ENCODE results near the gene TFEB.

The TFEB gene

GRCh38 chr6:41651962-41652657 lies 83.3 kb downstream of the TFEB start:
- DNase-seq (ENCODE audit: low read depth), result no peak

GRCh38 chr6:41651246-41651961 lies 84.0 kb downstream of the TFEB start:
- no peak for DNase-seq (ENCODE audit: low read depth)

- DNase-seq (ENCODE audit: low read depth), result no peak
Measured at GRCh38 chr6:41650120-41650519, 85.3 kb downstream of the TFEB start.

GRCh38 chr6:41649596-41649995 lies 85.8 kb downstream of the TFEB start:
- DNase-seq (ENCODE audit: low read depth), result no peak

- no peak for DNase-seq (ENCODE audit: low read depth)
Measured at GRCh38 chr6:41648921-41649320, 86.5 kb downstream of the TFEB start.

GRCh38 chr6:41648070-41648585 lies 87.3 kb downstream of the TFEB start:
- no peak for DNase-seq (ENCODE audit: low read depth)

GRCh38 chr6:41647061-41647511 lies 88.3 kb downstream of the TFEB start:
- no peak for DNase-seq (ENCODE audit: low read depth)

GRCh38 chr6:41646026-41646795 lies 89.2 kb downstream of the TFEB start:
- no peak for DNase-seq (ENCODE audit: low read depth)

- DNase-seq (ENCODE audit: low read depth), result no peak
Measured at GRCh38 chr6:41645007-41645618, 90.3 kb downstream of the TFEB start.

GRCh38 chr6:41644297-41644879 lies 91.0 kb downstream of the TFEB start:
- DNase-seq (ENCODE audit: low read depth), result no peak

GRCh38 chr6:41643899-41644269 lies 91.5 kb downstream of the TFEB start:
- DNase-seq (ENCODE audit: low read depth), result no peak

GRCh38 chr6:41642960-41643898 lies 92.2 kb downstream of the TFEB start:
- DNase-seq (ENCODE audit: low read depth), result no peak

GRCh38 chr6:41642090-41642959 lies 93.1 kb downstream of the TFEB start:
- DNase-seq (ENCODE audit: low read depth), result no peak

GRCh38 chr6:41641352-41641925 lies 94.0 kb downstream of the TFEB start:
- DNase-seq (ENCODE audit: low read depth), result no peak

- DNase-seq (ENCODE audit: low read depth), result no peak
Measured at GRCh38 chr6:41640426-41640825, 95.0 kb downstream of the TFEB start.

- DNase-seq (ENCODE audit: low read depth), result no peak
Measured at GRCh38 chr6:41639809-41640371, 95.5 kb downstream of the TFEB start.

- no peak for DNase-seq (ENCODE audit: low read depth)
Measured at GRCh38 chr6:41638935-41639808, 96.2 kb downstream of the TFEB start.
